MM.1S (cell line): Measurements from ENCODE around the gene BRWD1.

Experiments used
- DNase-seq: peaks from one replicate; pipeline ENCODE4 v3.0.0-alpha.2; 2015
- H2AFZ ChIP-seq: fragments of 300-600 bp; sonication (generic); 2 replicates; pipeline ENCODE4 v1.6.0; 2016; ENCODE audit warnings: antibody characterized with exemption, low read length
- H3F3A ChIP-seq: fragments of 300-600 bp; sonication (generic); 2 replicates; pipeline ENCODE4 v1.6.1; 2016; ENCODE audit warnings: mild to moderate bottlenecking, antibody characterized with exemption, low read length, moderate library complexity, mixed read lengths; ENCODE audit not compliant: insufficient read depth
- H3K27ac ChIP-seq: fragments of 300-600 bp; sonication (generic); 2 replicates; pipeline ENCODE4 v1.5.1; 2016; ENCODE audit warnings: mild to moderate bottlenecking, low read length
- H3K27me3 ChIP-seq: fragments of 300-600 bp; sonication (generic); replicated peaks from 2 replicates; pipeline ENCODE4 v1.6.0; 2016; ENCODE audit warnings: low read length; ENCODE audit not compliant: insufficient read depth
- H3K36me3 ChIP-seq: fragments of 300-600 bp; sonication (generic); replicated peaks from 2 replicates; pipeline ENCODE4 v1.6.1; 2016; ENCODE audit warnings: mild to moderate bottlenecking, low read length, mixed read lengths; ENCODE audit not compliant: insufficient read depth
- H3K4me1 ChIP-seq: fragments of 300-600 bp; sonication (generic); 2 replicates; pipeline ENCODE4 v1.6.1; 2016; ENCODE audit warnings: low read length, mixed read lengths
- H3K4me2 ChIP-seq: fragments of 300-600 bp; sonication (generic); 2 replicates; pipeline ENCODE4 v1.6.0; 2016; ENCODE audit warnings: low read depth, low read length
- H3K4me3 ChIP-seq: fragments of 300-600 bp; sonication (generic); 2 replicates; pipeline ENCODE4 v1.5.1; 2016; ENCODE audit warnings: low read length, mixed read lengths
- H3K79me2 ChIP-seq: fragments of 300-600 bp; sonication (generic); 2 replicates; pipeline ENCODE4 v1.6.1; 2016; ENCODE audit warnings: mixed run types, low read length, mixed read lengths
- H3K9ac ChIP-seq: fragments of 300-600 bp; sonication (generic); 2 replicates; pipeline ENCODE4 v1.6.1; 2016; ENCODE audit warnings: low read length, mixed read lengths
- H3K9me2 ChIP-seq: fragments of 300-600 bp; sonication (generic); replicated peaks from 2 replicates; pipeline ENCODE4 v1.6.1; 2016; ENCODE audit warnings: mild to moderate bottlenecking, low read length, mixed read lengths; ENCODE audit not compliant: insufficient read depth
- H3K9me3 ChIP-seq: fragments of 300-600 bp; sonication (generic); replicated peaks from 2 replicates; pipeline ENCODE4 v1.6.1; 2016; ENCODE audit warnings: mild to moderate bottlenecking, low read length, mixed read lengths; ENCODE audit not compliant: insufficient read depth
- H4K20me1 ChIP-seq: fragments of 300-600 bp; sonication (generic); 2 replicates; pipeline ENCODE4 v1.6.1; 2016; ENCODE audit warnings: mild to moderate bottlenecking, low read length, moderate library complexity, mixed read lengths; ENCODE audit not compliant: insufficient read depth
- CTCF ChIP-seq: fragments of 300-600 bp; sonication (generic); IDR thresholded peaks from 2 replicates; pipeline ENCODE4 v1.5.1; 2016; ENCODE audit warnings: antibody characterized with exemption, low read length, mixed read lengths
- EZH2 ChIP-seq: fragments of 300-600 bp; sonication (generic); optimal IDR thresholded peaks from 2 replicates; pipeline ENCODE3; 2017; ENCODE audit warnings: low read depth, mild to moderate bottlenecking, antibody characterized with exemption, low read length, mixed read lengths
- EZH2phosphoT487 ChIP-seq: fragments of 300-600 bp; sonication (generic); IDR thresholded peaks from 2 replicates; pipeline ENCODE4 v1.6.1; 2018; ENCODE audit warnings: antibody characterized with exemption, low read length

The BRWD1 gene

DNA sequence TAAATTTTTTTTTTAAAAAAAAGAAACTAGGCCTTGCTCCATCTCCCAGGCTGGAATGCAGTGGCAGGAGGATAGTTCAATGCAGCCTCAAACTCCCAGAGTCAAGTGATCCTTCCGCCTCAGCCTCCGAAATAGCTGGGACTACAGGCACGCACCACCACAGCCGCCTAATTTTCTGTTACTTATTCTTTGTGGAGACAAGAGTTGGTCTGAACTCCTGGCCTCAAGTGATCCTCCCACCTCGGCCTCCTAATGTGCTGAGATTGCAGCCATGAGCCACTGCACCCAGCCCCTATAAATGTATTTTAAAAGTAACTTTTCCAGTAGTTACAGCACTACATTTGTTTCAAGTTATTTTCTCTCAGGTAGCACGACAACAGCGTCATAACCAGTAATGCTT, 2.3 kb downstream of the BRWD1 start:
- no peak for TF ChIP-seq CTCF
- TF ChIP-seq EZH2, result no peak
- TF ChIP-seq EZH2phosphoT487, result no peak
- Histone ChIP-seq H3K9me2 (no peaks in the 10 kb centered on the region), H3K27ac (no peak overlapping the region), H3K4me2 (no peak overlapping the region), H3K9ac (no peak overlapping the region), H3K27me3 (no peaks in the 10 kb centered on the region), H2AFZ (no peak overlapping the region), H3K4me3 (no peak overlapping the region), H3K9me3 (no peaks in the 10 kb centered on the region), H3K36me3 (no peaks in the 10 kb centered on the region; the same call in 1 of the 2 replicates), H3F3A (peaks cover 20% of the 10 kb centered on the region), H3K4me1 (peaks cover 18% of the 10 kb centered on the region), H4K20me1 (no peaks in the 10 kb centered on the region), H3K79me2 (peaks cover 64% of the 10 kb centered on the region)
- no peak for DNase-seq

GRCh38 chr21:39307466-39307865, 6.0 kb downstream of the BRWD1 start:
- Histone ChIP-seq H2AFZ (no peak overlapping the region), H3F3A (peaks cover 6% of the 10 kb centered on the region), H3K36me3 (no peaks in the 10 kb centered on the region; the same call in 1 of the 2 replicates), H3K4me2 (no peak overlapping the region), H3K4me3 (no peak overlapping the region), H3K9me2 (no peaks in the 10 kb centered on the region), H3K9me3 (no peaks in the 10 kb centered on the region), H3K27me3 (no peaks in the 10 kb centered on the region), H3K9ac (no peak overlapping the region), H4K20me1 (no peaks in the 10 kb centered on the region), H3K4me1 (peaks cover 6% of the 10 kb centered on the region), H3K27ac (no peak overlapping the region), H3K79me2 (peaks cover 61% of the 10 kb centered on the region)
- DNase-seq, result no peak
- TF ChIP-seq CTCF (no peak), EZH2 (no peak), EZH2phosphoT487 (no peak)

DNA sequence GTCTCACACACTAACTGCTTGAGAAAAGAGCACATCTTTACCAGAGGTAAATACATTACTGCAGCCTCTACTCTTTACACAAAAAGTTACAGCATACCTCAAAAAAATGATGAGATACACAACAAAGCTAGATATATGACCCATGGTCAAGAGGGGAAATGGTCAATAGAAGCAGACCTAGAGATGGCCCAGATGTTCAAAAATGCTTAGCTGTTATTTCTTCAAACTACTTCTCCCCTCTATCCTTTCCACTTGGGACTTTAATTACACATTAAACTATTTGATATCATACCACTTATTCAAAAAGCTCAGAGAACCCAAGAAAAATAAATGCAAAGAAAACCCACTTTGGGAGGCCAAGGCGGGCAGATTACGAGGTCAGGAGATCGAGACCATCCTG, 12.8 kb downstream of the BRWD1 start:
- peaks cover 47% of the 10 kb centered on the region for H3K79me2 ChIP-seq
- 0 out of 2 replicates have a peak, but pooled peaks cover 6% of the 10 kb centered on the region for H4K20me1 ChIP-seq
- no peaks in the 10 kb centered on the region for H3K9me2 ChIP-seq
- H3K9ac ChIP-seq, result no peak overlapping the region
- no peaks in the 10 kb centered on the region for H3K9me3 ChIP-seq
- no peak overlapping the region for H3K27ac ChIP-seq
- no peaks in the 10 kb centered on the region for H3K4me1 ChIP-seq
- TF ChIP-seq CTCF (no peak), EZH2phosphoT487 (no peak)
- no peak overlapping the region for H2AFZ ChIP-seq
- no peak for DNase-seq
- H3K27me3 ChIP-seq, result no peaks in the 10 kb centered on the region
- H3K36me3 ChIP-seq, result peaks cover 2% of the 10 kb centered on the region; the same call in 1 of the 2 replicates
- H3F3A ChIP-seq, result no peaks in the 10 kb centered on the region
- no peak overlapping the region for H3K4me2 ChIP-seq
- no peak overlapping the region for H3K4me3 ChIP-seq
